Lower leg skin (tissue), 4 donors: ENCODE results near the gene PTCH2. TPM values are rescaled to one million over a fixed set of nuclear protein-coding genes. Genes with fewer than 3 reads are reported as not detected.
A peak's percentile ranks its signal among the peaks of the same experiment; 100 is the strongest.
"Not testable (repeated sequence)": the region's sequence is repeated elsewhere in the genome, so short reads cannot be mapped to it uniquely, and the experiment has no call there.

Experiments used
- DNase-seq, 2 donors: peaks; one replicate each; pipeline ENCODE4 v3.0.0-alpha.2; 2019; ENCODE audit warnings: low spot score in 2 of 2
- H3K4me3 ChIP-seq: fragments of 200-600 bp; sonication (generic); 2 replicates; pipeline ENCODE4 v1.5.1; 2017; ENCODE audit warnings: mild to moderate bottlenecking, low read depth; ENCODE audit not compliant: poor library complexity, severe bottlenecking
- CTCF ChIP-seq, 3 donors: fragments of 450-650 bp; IDR thresholded peaks; one replicate each; pipeline ENCODE4 v1.5.1; 2016; ENCODE audit warnings: antibody characterized with exemption in 3 of 3, mild to moderate bottlenecking in 3 of 3, moderate library complexity in 2 of 3
- POLR2A ChIP-seq, 2 donors: fragments of 450-650 bp; IDR thresholded peaks; one replicate each; pipeline ENCODE4 v1.6.1; 2016 to 2017; ENCODE audit warnings: antibody characterized with exemption in 2 of 2, mild to moderate bottlenecking in 1 of 2, moderate library complexity in 1 of 2
- WGBS, 2 donors: methylation state at CpG; one replicate each; pipeline ENCODE4 v1.1.5; 2018; 5-methylcytosine and 5-hydroxymethylcytosine counted together
- intact Hi-C: fragments of 100-400 bp; cut with DNase I; formaldehyde crosslinking; loops from one replicate; pipeline ENCODE4 v1.15.0; 2023; ENCODE audit warnings: low total_unique reads
- total RNA-seq, 4 donors: library from RNA; depleted of rRNA; stranded (reverse); fragments of >200 nt; gene quantifications; one replicate each; pipeline ENCODE4 v1.1.0, GENCODE V29; 2016

The PTCH2 gene
- total RNA-seq, 4 donors from 2014 or later = 0.54 to 2.7 (median 1.2) TPM

GRCh38 chr1:44848456-44849181 lies 5.6 kb upstream of the PTCH2 start:
- no peak for DNase-seq
- WGBS, 2 donors = 63 to 73% methylated on average over 7 of the region's 7 CpGs
- intact Hi-C loops = no loop called here
- no peak overlapping the region for H3K4me3 ChIP-seq
- no peak for TF ChIP-seq CTCF (IDR thresholded peaks at IDR 0.05)
- no peak for TF ChIP-seq POLR2A (IDR thresholded peaks at IDR 0.05)

- H3K4me3 ChIP-seq = no peak overlapping the region
- no peak for TF ChIP-seq CTCF (IDR thresholded peaks at IDR 0.05)
- TF ChIP-seq POLR2A (IDR thresholded peaks at IDR 0.05) = no peak
- intact Hi-C loops = no loop called here
- WGBS, 2 donors = 79 to 88% methylated on average over 1 of the region's 1 CpG
- DNase-seq = no peak
These were observed 4.8 kb upstream of the PTCH2 start for GRCh38 chr1:44847845-44848244.

GRCh38 chr1:44846985-44847384 lies 3.9 kb upstream of the PTCH2 start:
- no peak for DNase-seq
- intact Hi-C loops = no loop called here
- 93 to 100% methylated on average over 1 of the region's 1 CpG for WGBS, 2 donors
- TF ChIP-seq CTCF (IDR thresholded peaks at IDR 0.05) (no peak), POLR2A (IDR thresholded peaks at IDR 0.05) (no peak)
- no peak overlapping the region for H3K4me3 ChIP-seq

GRCh38 chr1:44842486-44842861 lies 579 bp downstream of the PTCH2 start:
- DNase-seq = no peak
- WGBS, 2 donors = 62% methylated on average over 16 of the region's 16 CpGs
- intact Hi-C loops = no loop called here
- peak overlapping the region; percentile 39 for H3K4me3 ChIP-seq
- TF ChIP-seq CTCF (IDR thresholded peaks at IDR 0.05) (no peak), POLR2A (IDR thresholded peaks at IDR 0.05) (no peak)

- 35 to 47% methylated on average over 4 of the region's 4 CpGs for WGBS, 2 donors
- no peak for DNase-seq
- TF ChIP-seq CTCF (IDR thresholded peaks at IDR 0.05) = no peak
- TF ChIP-seq POLR2A (IDR thresholded peaks at IDR 0.05) = no peak
- H3K4me3 ChIP-seq = no peak overlapping the region
- intact Hi-C loops = loop anchor here (10.0 kb wide), 2 partner anchors 165 to 455 kb away; no protein-coding TSS in a partner anchor
These were observed 3.5 kb downstream of the PTCH2 start for GRCh38 chr1:44839576-44839975.

GRCh38 chr1:44838294-44838693 lies 4.8 kb downstream of the PTCH2 start:
- WGBS, 2 donors = 90 to 93% methylated on average over 11 of the region's 11 CpGs
- intact Hi-C loops = loop anchor here (10.0 kb wide), 2 partner anchors 167 to 457 kb away; no protein-coding TSS in a partner anchor
- DNase-seq, H3K4me3 ChIP-seq: not testable (repeated sequence)
